BLaER1 treated with 17β-estradiol and CSF1 and Interleukin-3, amounts not matched to agents 10 nM and 100 nM (cell line): ENCODE data around the gene MINDY4B.
A peak's percentile ranks its signal among the peaks of the same experiment; 100 is the strongest.

ENCODE experiments used
- H3K27ac ChIP-seq, 11 experiments: shearing (Covaris generic); formaldehyde crosslinking; 2 replicates each; pipeline ENCODE4 v1.8.1; 2022
- H3K27me3 ChIP-seq, 11 experiments: shearing (Covaris generic); formaldehyde crosslinking; 2 replicates each; pipeline ENCODE4 v1.8.1; 2022
- H3K36me3 ChIP-seq, 11 experiments: shearing (Covaris generic); formaldehyde crosslinking; 2 replicates each; pipeline ENCODE4 v1.8.1; 2022
- H3K4me1 ChIP-seq, 10 experiments: shearing (Covaris generic); formaldehyde crosslinking; 2 replicates each; pipeline ENCODE4 v1.8.1; 2022
- H3K4me2 ChIP-seq, 11 experiments: shearing (Covaris generic); formaldehyde crosslinking; 2 replicates each; pipeline ENCODE4 v1.8.1; 2022
- H3K4me3 ChIP-seq, 10 experiments: shearing (Covaris generic); formaldehyde crosslinking; 2 replicates each; pipeline ENCODE4 v1.8.1; 2022
- H3K9ac ChIP-seq, 11 experiments: shearing (Covaris generic); formaldehyde crosslinking; 2 replicates each; pipeline ENCODE4 v1.8.1; 2022
- H3K9me3 ChIP-seq, 11 experiments: shearing (Covaris generic); formaldehyde crosslinking; replicated peaks in 1 of 11; 2 replicates each; pipeline ENCODE4 v1.8.1; 2022
- H4K20me1 ChIP-seq, 11 experiments: shearing (Covaris generic); formaldehyde crosslinking; 2 replicates each; pipeline ENCODE4 v1.8.1; 2022
- Cebpa-rat ChIP-seq, 11 experiments: shearing (Covaris generic); IDR thresholded peaks; 2 replicates each; pipeline ENCODE4 v1.8.1; 2022

Gene MINDY4B

GRCh38 chr3:150926328-150926727, 21.1 kb upstream of the MINDY4B start:
- Histone ChIP-seq H3K27ac (no peak overlapping the region), H3K4me2 (no peak overlapping the region)

GRCh38 chr3:150925751-150926201, 20.5 kb upstream of the MINDY4B start:
- no peak overlapping the region for H3K27ac ChIP-seq
- peak overlapping the region in 9 of 11 experiments; percentile 17 to 58 (median 40); a peak in 16 of 22 replicates for H3K4me2 ChIP-seq
- no peak for TF ChIP-seq Cebpa-rat (IDR thresholded peaks at IDR 0.05)
- H3K27me3 ChIP-seq = no peaks in the 10 kb centered on the region
- H3K4me1 ChIP-seq = peaks cover 0 to 8% (median 2%) of the 10 kb centered on the region in 10 experiments; a peak in 4 of 20 replicates
- no peaks in the 10 kb centered on the region for H3K36me3 ChIP-seq
- no peak overlapping the region for H3K9ac ChIP-seq
- H4K20me1 ChIP-seq = no peaks in the 10 kb centered on the region
- no peak overlapping the region for H3K4me3 ChIP-seq
- H3K9me3 ChIP-seq = 0 out of 22 replicates have a peak, but pooled peaks cover 0 to 3% (median 0%) of the 10 kb centered on the region in 11 experiments

More at GRCh38 chr3:150926328-150926727, 21.1 kb upstream of the MINDY4B start:
- Histone ChIP-seq H3K27me3 (no peaks in the 10 kb centered on the region), H3K9ac (no peak overlapping the region), H3K4me3 (no peak overlapping the region), H3K9me3 (0 out of 22 replicates have a peak, but pooled peaks cover 0 to 3% (median 0%) of the 10 kb centered on the region in 11 experiments), H3K36me3 (no peaks in the 10 kb centered on the region), H4K20me1 (no peaks in the 10 kb centered on the region), H3K4me1 (peaks cover 0 to 8% (median 2%) of the 10 kb centered on the region in 10 experiments; a peak in 4 of 20 replicates)
- no peak for TF ChIP-seq Cebpa-rat (IDR thresholded peaks at IDR 0.05)

- Histone ChIP-seq H3K9ac (no peak overlapping the region), H4K20me1 (no peaks in the 10 kb centered on the region), H3K4me3 (no peak overlapping the region), H3K27ac (no peak overlapping the region), H3K9me3 (no peaks in the 10 kb centered on the region), H3K27me3 (no peaks in the 10 kb centered on the region), H3K4me2 (no peak overlapping the region), H3K4me1 (peaks cover 0 to 8% (median 2%) of the 10 kb centered on the region in 10 experiments; a peak in 4 of 20 replicates), H3K36me3 (no peaks in the 10 kb centered on the region)
- no peak for TF ChIP-seq Cebpa-rat (IDR thresholded peaks at IDR 0.05)
Measured at GRCh38 chr3:150922611-150923010, 17.4 kb upstream of the MINDY4B start.

- Histone ChIP-seq H3K4me3 (no peak overlapping the region), H3K4me2 (no peak overlapping the region), H3K4me1 (peaks cover 0 to 8% (median 2%) of the 10 kb centered on the region in 10 experiments; a peak in 4 of 20 replicates), H3K9me3 (no peaks in the 10 kb centered on the region), H3K36me3 (no peaks in the 10 kb centered on the region), H3K27me3 (no peaks in the 10 kb centered on the region), H3K9ac (no peak overlapping the region), H4K20me1 (no peaks in the 10 kb centered on the region), H3K27ac (no peak overlapping the region)
- TF ChIP-seq Cebpa-rat (IDR thresholded peaks at IDR 0.05) = no peak
Measured at GRCh38 chr3:150921209-150921608, 16.0 kb upstream of the MINDY4B start.

- H3K9ac ChIP-seq = no peak overlapping the region
- no peaks in the 10 kb centered on the region for H3K9me3 ChIP-seq
- H4K20me1 ChIP-seq = no peaks in the 10 kb centered on the region
- H3K4me1 ChIP-seq = peaks cover 0 to 1% (median 0%) of the 10 kb centered on the region in 10 experiments; a peak in 3 of 20 replicates
- H3K4me2 ChIP-seq = no peak overlapping the region
- no peak overlapping the region for H3K27ac ChIP-seq
- no peak overlapping the region for H3K4me3 ChIP-seq
- no peak for TF ChIP-seq Cebpa-rat (IDR thresholded peaks at IDR 0.05)
- H3K27me3 ChIP-seq = no peaks in the 10 kb centered on the region
- no peaks in the 10 kb centered on the region for H3K36me3 ChIP-seq
Measured at GRCh38 chr3:150920236-150920635, 15.0 kb upstream of the MINDY4B start.

- H3K27ac ChIP-seq = no peak overlapping the region
- no peak overlapping the region for H3K4me2 ChIP-seq
- no peaks in the 10 kb centered on the region for H3K9me3 ChIP-seq
- no peak overlapping the region for H3K9ac ChIP-seq
- peaks cover 0 to 8% (median 6%) of the 10 kb centered on the region in 10 experiments; a peak in 12 of 20 replicates for H3K4me1 ChIP-seq
- TF ChIP-seq Cebpa-rat (IDR thresholded peaks at IDR 0.05) = no peak
- no peaks in the 10 kb centered on the region for H3K36me3 ChIP-seq
- H3K4me3 ChIP-seq = no peak overlapping the region
- H3K27me3 ChIP-seq = no peaks in the 10 kb centered on the region
- H4K20me1 ChIP-seq = no peaks in the 10 kb centered on the region
Measured at GRCh38 chr3:150917951-150918350, 12.7 kb upstream of the MINDY4B start.

GRCh38 chr3:150913133-150913922, 8.1 kb upstream of the MINDY4B start:
- Histone ChIP-seq H3K9ac (peak overlapping the region in 1 of 11 experiments; percentile 11; a peak in 1 of 22 replicates), H3K27ac (peak overlapping the region in 3 of 11 experiments; percentile 53 to 57 (median 56); a peak in 9 of 22 replicates), H3K9me3 (no peaks in the 10 kb centered on the region), H3K4me1 (peaks cover 0 to 26% (median 9%) of the 10 kb centered on the region in 10 experiments; a peak in 12 of 20 replicates), H3K4me3 (no peak overlapping the region), H4K20me1 (no peaks in the 10 kb centered on the region), H3K36me3 (no peaks in the 10 kb centered on the region), H3K4me2 (peak overlapping the region in 7 of 11 experiments; percentile 1 to 47 (median 25); a peak in 11 of 22 replicates), H3K27me3 (no peaks in the 10 kb centered on the region)
- no peak for TF ChIP-seq Cebpa-rat (IDR thresholded peaks at IDR 0.05)

GRCh38 chr3:150912501-150912900, 7.3 kb upstream of the MINDY4B start:
- H3K27me3 ChIP-seq = no peaks in the 10 kb centered on the region
- H3K36me3 ChIP-seq = no peaks in the 10 kb centered on the region
- H3K9me3 ChIP-seq = no peaks in the 10 kb centered on the region
- H3K4me1 ChIP-seq = peaks cover 0 to 26% (median 9%) of the 10 kb centered on the region in 10 experiments; a peak in 12 of 20 replicates
- peak overlapping the region in 3 of 11 experiments; percentile 53 to 57 (median 56); a peak in 8 of 22 replicates for H3K27ac ChIP-seq
- no peak overlapping the region for H3K4me3 ChIP-seq
- peak overlapping the region in 1 of 11 experiments; percentile 11; a peak in 1 of 22 replicates for H3K9ac ChIP-seq
- TF ChIP-seq Cebpa-rat (IDR thresholded peaks at IDR 0.05) = 0 out of 22 replicates have a peak, but pooled peaks of 1 of the 11 experiments have one; percentile 18
- no peaks in the 10 kb centered on the region for H4K20me1 ChIP-seq
- peak overlapping the region in 6 of 11 experiments; percentile 1 to 47 (median 29); a peak in 8 of 22 replicates for H3K4me2 ChIP-seq

- no peak for TF ChIP-seq Cebpa-rat (IDR thresholded peaks at IDR 0.05)
- Histone ChIP-seq H3K27me3 (no peaks in the 10 kb centered on the region), H3K9ac (no peak overlapping the region), H3K4me1 (peaks cover 0 to 26% (median 9%) of the 10 kb centered on the region in 10 experiments; a peak in 12 of 20 replicates), H3K27ac (0 out of 22 replicates have a peak overlapping the region, but pooled peaks of 1 of the 11 experiments have one; percentile 3), H3K4me3 (no peak overlapping the region), H3K36me3 (no peaks in the 10 kb centered on the region), H3K4me2 (peak overlapping the region in 2 of 11 experiments; percentile 25 to 33; a peak in 3 of 22 replicates), H4K20me1 (no peaks in the 10 kb centered on the region), H3K9me3 (no peaks in the 10 kb centered on the region)
Measured at GRCh38 chr3:150911771-150912170, 6.5 kb upstream of the MINDY4B start.
